HuH-7 (cell line): ENCODE results near the gene ZFHX3.

Experiments
- DNase-seq: peaks from one replicate; pipeline ENCODE4 v3.0.0; 2011; ENCODE audit warnings: low spot score

ZFHX3 gene

GRCh38 chr16:73040735-73041402 lies 7.1 kb downstream of the ZFHX3 start:
- DNase-seq, result no peak

- DNase-seq, result no peak
Observed at GRCh38 chr16:73040136-73040535, 7.8 kb downstream of the ZFHX3 start.

- DNase-seq, result no peak
Observed at GRCh38 chr16:73037845-73038570, 9.9 kb downstream of the ZFHX3 start.

- DNase-seq, result no peak
Observed at GRCh38 chr16:73037331-73037745, 10.6 kb downstream of the ZFHX3 start.

- no peak for DNase-seq
Observed at GRCh38 chr16:73036074-73036826, 11.7 kb downstream of the ZFHX3 start.

- DNase-seq, result no peak
Observed at GRCh38 chr16:73034374-73034773, 13.6 kb downstream of the ZFHX3 start.

GRCh38 chr16:73033271-73033998 lies 14.5 kb downstream of the ZFHX3 start:
- no peak for DNase-seq

GRCh38 chr16:73032541-73033270 lies 15.2 kb downstream of the ZFHX3 start:
- no peak for DNase-seq

- DNase-seq, result no peak
Observed at GRCh38 chr16:73031984-73032383, 15.9 kb downstream of the ZFHX3 start.

GRCh38 chr16:73031155-73031866 lies 16.6 kb downstream of the ZFHX3 start:
- DNase-seq, result no peak

GRCh38 chr16:73028721-73029361 lies 19.1 kb downstream of the ZFHX3 start:
- no peak for DNase-seq

- DNase-seq, result no peak
Observed at GRCh38 chr16:73028263-73028662, 19.7 kb downstream of the ZFHX3 start.

- DNase-seq, result peak; percentile 66
Observed at GRCh38 chr16:73027685-73028111, 20.2 kb downstream of the ZFHX3 start.

- DNase-seq, result no peak
Observed at GRCh38 chr16:73026754-73027684, 20.9 kb downstream of the ZFHX3 start.

GRCh38 chr16:73025856-73026210 lies 22.1 kb downstream of the ZFHX3 start:
- no peak for DNase-seq

- DNase-seq, result no peak
Observed at GRCh38 chr16:73025151-73025855, 22.6 kb downstream of the ZFHX3 start.

GRCh38 chr16:73024571-73025105 lies 23.3 kb downstream of the ZFHX3 start:
- no peak for DNase-seq
